UCSD-AML1 (cell line): ENCODE data around the gene NTN3.

ENCODE experiments used
- DNase-seq: peaks from one replicate; lab custom pipeline; 2025; ENCODE audit not compliant: unreplicated experiment; lab: John Stamatoyannopoulos, UW

Gene NTN3

GRCh38 chr16:2513405-2514332 lies 42.6 kb downstream of the NTN3 start, which contains the start of gene ATP6V0C:
ATP6V0C (plus strand) TSS chr16:2513952; CDS start chr16:2514104, 152 bp downstream.
- peak; percentile 92 for DNase-seq

- no peak for DNase-seq
Measured at GRCh38 chr16:2514333-2515179, 43.5 kb downstream of the NTN3 start.

- no peak for DNase-seq
Measured at GRCh38 chr16:2515180-2515851, 44.2 kb downstream of the NTN3 start.

- DNase-seq, result peak; percentile 49
Measured at GRCh38 chr16:2516391-2517240, 45.5 kb downstream of the NTN3 start.

GRCh38 chr16:2517954-2518605 lies 47.0 kb downstream of the NTN3 start:
- DNase-seq, result no peak

- DNase-seq, result no peak
Measured at GRCh38 chr16:2518823-2519710, 48.0 kb downstream of the NTN3 start.

- DNase-seq, result no peak
Measured at GRCh38 chr16:2519711-2520080, 48.6 kb downstream of the NTN3 start.

- DNase-seq, result peak; percentile 86
Measured at GRCh38 chr16:2520097-2520783, 49.1 kb downstream of the NTN3 start, which contains the start of gene AMDHD2. AMDHD2 (plus strand) TSS chr16:2520371; CDS start chr16:2520459, 88 bp downstream.

GRCh38 chr16:2520784-2521531 lies 49.9 kb downstream of the NTN3 start:
- no peak for DNase-seq
